K562 (cell line): ENCODE data around the gene SULT2B1. TPM values are rescaled to one million over a fixed set of nuclear protein-coding genes. Genes with fewer than 3 reads are reported as not detected.

Source experiments
- ARID2 ChIP-seq: fragments of 450-650 bp; IDR thresholded peaks from 2 replicates; pipeline ENCODE4 v1.6.1; 2017; ENCODE audit warnings: antibody characterized with exemption, mild to moderate bottlenecking
- ARID4B ChIP-seq: sonication (generic); formaldehyde crosslinking; IDR thresholded peaks from 2 replicates; pipeline ENCODE4 v1.8.0; 2022; ENCODE audit warnings: mild to moderate bottlenecking, missing genetic modification reagents
- BCL6 ChIP-seq: fragments of 250-450 bp; sonication (Bioruptor Pico); IDR thresholded peaks from 2 replicates; pipeline ENCODE4 v1.4.0; 2020
- CREB3 ChIP-seq: fragments of 450-650 bp; conservative IDR thresholded peaks from 2 replicates; pipeline ENCODE4 v1.6.1; 2016; ENCODE audit warnings: missing genetic modification characterization, low read depth, mild to moderate bottlenecking, missing compliant biosample characterization, moderate library complexity
- CTBP1 ChIP-seq: fragments of 450-650 bp; IDR thresholded peaks from 2 replicates; pipeline ENCODE4 v1.6.1; 2016; ENCODE audit warnings: borderline replicate concordance
- DMBX1 ChIP-seq: fragments of 250-450 bp; sonication (Bioruptor Pico); IDR thresholded peaks from 2 replicates; pipeline ENCODE4 v1.8.0; 2022; ENCODE audit warnings: inconsistent platforms, mild to moderate bottlenecking, moderate library complexity, borderline replicate concordance
- EHMT2 ChIP-seq: fragments of 450-650 bp; IDR thresholded peaks from 2 replicates; pipeline ENCODE4 v1.6.1; 2018; ENCODE audit warnings: antibody characterized with exemption
- FOXK1 ChIP-seq: sonication (generic); formaldehyde crosslinking; IDR thresholded peaks from 2 replicates; pipeline ENCODE4 v1.8.0; 2022; ENCODE audit warnings: missing genetic modification reagents, mild to moderate bottlenecking, borderline replicate concordance
- HMG20B ChIP-seq: fragments of 250-450 bp; sonication (Bioruptor Pico); IDR thresholded peaks from 2 replicates; pipeline ENCODE4 v1.5.0; 2021; ENCODE audit warnings: mild to moderate bottlenecking
- IRF2 ChIP-seq: sonication (generic); formaldehyde crosslinking; IDR thresholded peaks from 2 replicates; pipeline ENCODE4 v1.8.1; 2022; ENCODE audit warnings: mild to moderate bottlenecking, missing genetic modification reagents
- IRF9 ChIP-seq: fragments of 450-650 bp; IDR thresholded peaks from 2 replicates; pipeline ENCODE4 v1.6.1; 2016; ENCODE audit warnings: missing biosample characterization, missing genetic modification characterization
- MAX ChIP-seq: sonication (generic); formaldehyde crosslinking; IDR thresholded peaks from 2 replicates; pipeline ENCODE4 v1.9.0; 2022; ENCODE audit warnings: mild to moderate bottlenecking, missing genetic modification reagents
- MIER1 ChIP-seq: fragments of 450-650 bp; IDR thresholded peaks from 2 replicates; pipeline ENCODE4 v1.6.1; 2016; ENCODE audit warnings: antibody characterized with exemption, mild to moderate bottlenecking, low read depth
- PPARD ChIP-seq: fragments of 250-450 bp; sonication (Bioruptor Pico); IDR thresholded peaks from 2 replicates; pipeline ENCODE4 v1.8.0; 2022; ENCODE audit warnings: inconsistent platforms, mild to moderate bottlenecking, moderate library complexity
- SRSF1 ChIP-seq: fragments of 200-400 bp; formaldehyde crosslinking; IDR thresholded peaks from 2 replicates; pipeline ENCODE4 v1.6.1; 2017; ENCODE audit warnings: mild to moderate bottlenecking, low read depth, low read length, moderate library complexity
- TFE3 ChIP-seq: fragments of 450-650 bp; formaldehyde crosslinking; IDR thresholded peaks from 2 replicates; pipeline ENCODE4 v1.4.0; 2020; ENCODE audit warnings: mild to moderate bottlenecking, mixed read lengths
- XRCC4 ChIP-seq: IDR thresholded peaks from one replicate; pipeline ENCODE4 v1.6.1; 2011; ENCODE audit not compliant: insufficient read depth, insufficient read length; ENCODE audit errors: extremely low read depth
- XRCC5 ChIP-seq: fragments of 200-400 bp; formaldehyde crosslinking; IDR thresholded peaks from 2 replicates; pipeline ENCODE4 v1.6.1; 2017; ENCODE audit warnings: low read depth, mild to moderate bottlenecking, low read length
- ZNF263 ChIP-seq: sonication (generic); formaldehyde crosslinking; IDR thresholded peaks from 2 replicates; pipeline ENCODE4 v1.8.0; 2022; ENCODE audit warnings: mild to moderate bottlenecking, missing genetic modification reagents, borderline replicate concordance
- ZNF354B ChIP-seq: fragments of 250-450 bp; sonication (Bioruptor Pico); IDR thresholded peaks from 2 replicates; pipeline ENCODE4 v1.4.0; 2020
- ZNF644 ChIP-seq: fragments of 200-800 bp; sonication (Bioruptor generic); IDR thresholded peaks from 2 replicates; pipeline ENCODE4 v1.6.1; 2016; ENCODE audit warnings: low read depth, missing genetic modification characterization, missing compliant biosample characterization
- polyA plus RNA-seq, 8 experiments: library from polyadenylated mRNA; depleted of rRNA in 4 of 8; stranded (reverse) in 5 of 8; unstranded in 3 of 8; fragments of >200 nt; fragmentation: Nextera tagmentation in 2 of 8; fragmentation: Illumina TruSeq in 1 of 8; extraction: Ambion mirVana in 2 of 8; extraction: Trizol in 1 of 8; gene quantifications; 2 replicates each; pipeline versions ENCODE4 v1.2.1 to v1.2.3, GENCODE V29; 2011 to 2014; ENCODE audit warnings: inconsistent platforms in 1 of 8, missing spikeins in 1 of 8
- total RNA-seq, 7 experiments: library from RNA; depleted of rRNA in 6 of 7; stranded (reverse); fragments of >200 nt in 6 of 7; fragmentation: Illumina TruSeq in 2 of 7; extraction: Trizol in 2 of 7; gene quantifications; 2 replicates each; pipeline versions ENCODE4 v1.2.1 to v1.2.3, GENCODE V29; 2011 to 2021; ENCODE audit warnings: low replicate concordance in 1 of 7

The SULT2B1 gene
- total and polyA plus RNA-seq, 9 of the 15 experiments (the other 6 are each of a cell fraction or from before 2014, with no cell fraction given): 0.09 to 0.62 (median 0.22) TPM; not detected in 2

GRCh38 chr19:48638831-48639381 is 86.9 kb downstream of the SULT2B1 start (continued):
- TF ChIP-seq DMBX1 (CRISPR knock-in tag) (no peak), EHMT2 (no peak), SRSF1 (no peak), ZNF644 (tag) (no peak), TFE3 (CRISPR knock-in tag) (no peak), ARID4B (CRISPR knock-in tag) (0 out of 2 replicates have a peak, but pooled peaks have one; percentile 61), MIER1 (0 out of 2 replicates have a peak, but pooled peaks have one; percentile 7), ZNF263 (CRISPR knock-in tag) (no peak), HMG20B (CRISPR knock-in tag) (no peak), CTBP1 (peak; percentile 7; the same call in 1 of the 2 replicates), FOXK1 (CRISPR knock-in tag) (0 out of 2 replicates have a peak, but pooled peaks have one; percentile 20), ARID2 (no peak), IRF2 (CRISPR knock-in tag) (no peak), ZNF354B (CRISPR knock-in tag) (no peak), PPARD (CRISPR knock-in tag) (no peak), CREB3 (tag) (no peak), BCL6 (CRISPR knock-in tag) (no peak), XRCC5 (no peak), XRCC4 (no peak), MAX (CRISPR knock-in tag) (peak; percentile 60; the same call in 1 of the 2 replicates), IRF9 (tag) (no peak)
